Body of pancreas (tissue), 4 donors: ENCODE results near the gene CTDSPL.

Experiments used
- CTCF ChIP-seq, 7 experiments: fragments of 450-650 bp in 4 of 7; fragments of 200-600 bp in 3 of 7; sonication (generic) in 3 of 7; IDR thresholded peaks; one replicate each; pipeline ENCODE4 v1.5.1; 2016 to 2019; ENCODE audit warnings: antibody characterized with exemption in 7 of 7
- POLR2A ChIP-seq, 3 donors: fragments of 450-650 bp; IDR thresholded peaks; one replicate each; pipeline ENCODE4 v1.6.1; 2016; ENCODE audit warnings: antibody characterized with exemption in 3 of 3, mild to moderate bottlenecking in 2 of 3

GRCh38 chr3:38030126-38031021 lies 168.7 kb downstream of the CTDSPL start:
- TF ChIP-seq CTCF (IDR thresholded peaks at IDR 0.05): no peak
- no peak for TF ChIP-seq POLR2A (IDR thresholded peaks at IDR 0.05)
